H1 (cell line): ENCODE data around the gene CLCNKB. TPM values are rescaled to one million over a fixed set of nuclear protein-coding genes. Genes with fewer than 3 reads are reported as not detected.

Source experiments
- CTCF ChIA-PET: fragments of 300-600 bp; sonication (Branson Sonifier 250); formaldehyde crosslinking; loops from one replicate; lab custom pipeline; 2021; ENCODE audit not compliant: partially characterized antibody; lab: Charles Lee
- POLR2A ChIA-PET: fragments of 300-600 bp; sonication (Branson Sonifier 250); formaldehyde crosslinking; loops from one replicate; lab custom pipeline; 2021; ENCODE audit warnings: inconsistent platforms; ENCODE audit not compliant: partially characterized antibody; lab: Charles Lee
- DNase-seq, 2 experiments: peaks; one replicate each; pipeline versions ENCODE4 v3.0.0 to v3.0.0-alpha.2; 2010 to 2022; ENCODE audit warnings: low spot score in 2 of 2, low read depth in 1 of 2, mixed read lengths in 1 of 2
- FAIRE-seq: peaks from 2 replicates; lab custom pipeline; 2011; peaks lifted over from hg19 to GRCh38; lab: Jason Lieb, UNC
- H2AFZ ChIP-seq: 2 replicates; pipeline ENCODE4 v1.8.1; 2012; ENCODE audit warnings: low read length, inconsistent platforms
- H2AK5ac ChIP-seq: 2 replicates; pipeline ENCODE4 v1.6.1; 2013; ENCODE audit warnings: low read depth, low read length
- H2BK120ac ChIP-seq: replicated peaks from 2 replicates; pipeline ENCODE3; 2013; ENCODE audit warnings: low read depth, low read length, inconsistent platforms
- H2BK12ac ChIP-seq: 2 replicates; pipeline ENCODE4 v1.6.1; 2013; ENCODE audit warnings: low read depth, low read length
- H2BK15ac ChIP-seq: 2 replicates; pipeline ENCODE4 v1.6.1; 2013; ENCODE audit warnings: low read length
- H2BK20ac ChIP-seq: 2 replicates; pipeline ENCODE4 v1.6.1; 2013; ENCODE audit warnings: low read length
- H2BK5ac ChIP-seq: 2 replicates; pipeline ENCODE4 v1.6.1; 2013; ENCODE audit warnings: low read depth, low read length
- H3K14ac ChIP-seq: 2 replicates; pipeline ENCODE4 v1.6.1; 2013; ENCODE audit warnings: inconsistent platforms; ENCODE audit not compliant: insufficient read length
- H3K18ac ChIP-seq: 2 replicates; pipeline ENCODE4 v1.6.1; 2013; ENCODE audit warnings: low read length; ENCODE audit errors: extremely low read depth
- H3K23ac ChIP-seq: 2 replicates; pipeline ENCODE4 v1.6.1; 2013; ENCODE audit warnings: inconsistent platforms; ENCODE audit not compliant: insufficient read length
- H3K23me2 ChIP-seq: 2 replicates; pipeline ENCODE4 v1.6.1; 2013; ENCODE audit warnings: low read depth, low read length
- H3K27ac ChIP-seq: 2 replicates; pipeline ENCODE4 v1.6.1; 2011; ENCODE audit warnings: low read depth, low read length, inconsistent platforms
- H3K27me3 ChIP-seq, 4 experiments: replicated peaks in 1 of 4; 1 replicate in 1 of 4; 2 replicates in 3 of 4; pipeline versions ENCODE4 v1.6.1 to v1.8.1; 2011 to 2013; ENCODE audit warnings: low read length in 3 of 4, mild to moderate bottlenecking in 3 of 4, inconsistent platforms in 2 of 4, mixed read lengths in 2 of 4, moderate library complexity in 1 of 4; ENCODE audit not compliant: control insufficient read depth in 3 of 4, insufficient read depth in 3 of 4; ENCODE audit errors: extremely low read depth in 1 of 4
- H3K36me3 ChIP-seq, 4 experiments: 2 replicates each; pipeline versions ENCODE4 v1.6.1 to v1.8.1; 2011 to 2013; ENCODE audit warnings: mild to moderate bottlenecking in 4 of 4, low read length in 3 of 4, moderate library complexity in 2 of 4, control low read depth in 1 of 4, inconsistent platforms in 1 of 4; ENCODE audit not compliant: insufficient read depth in 4 of 4, control insufficient read depth in 2 of 4
- H3K4ac ChIP-seq: replicated peaks from 2 replicates; pipeline ENCODE3; 2013; ENCODE audit warnings: low read length, low read depth, mixed read lengths, inconsistent platforms; ENCODE audit not compliant: insufficient read length
- H3K4me1 ChIP-seq, 4 experiments: replicated peaks in 1 of 4; 1 replicate in 1 of 4; 2 replicates in 3 of 4; pipeline versions ENCODE4 v1.6.1 to v1.8.1; 2011 to 2013; ENCODE audit warnings: low read length in 3 of 4, inconsistent platforms in 2 of 4, mixed read lengths in 1 of 4; ENCODE audit not compliant: insufficient read depth in 4 of 4, control insufficient read depth in 3 of 4
- H3K4me2 ChIP-seq, 2 experiments: 2 replicates each; pipeline versions ENCODE4 v1.6.1 to v1.8.1; 2011 to 2013; ENCODE audit warnings: low read depth in 2 of 2, low read length in 2 of 2, control low read depth in 1 of 2, inconsistent platforms in 1 of 2, mild to moderate bottlenecking in 1 of 2; ENCODE audit not compliant: insufficient read depth in 1 of 2
- H3K4me3 ChIP-seq, 4 experiments: fragments of 200-600, 300-600 bp in 1 of 4; sonication (generic), shearing (Covaris generic), sonication (Bioruptor Twin) in 1 of 4; 2 replicates each; pipeline versions ENCODE4 v1.5.1 to v1.8.1; 2011 to 2016; ENCODE audit warnings: low read length in 4 of 4, low read depth in 3 of 4, control low read depth in 2 of 4, inconsistent platforms in 2 of 4, mild to moderate bottlenecking in 2 of 4, mixed read lengths in 1 of 4, moderate library complexity in 1 of 4; ENCODE audit not compliant: insufficient read depth in 2 of 4; ENCODE audit errors: extremely low read depth in 1 of 4
- H3K56ac ChIP-seq: replicated peaks from 2 replicates; pipeline ENCODE3; 2013; ENCODE audit warnings: low read depth, mild to moderate bottlenecking, mixed read lengths, low read length, inconsistent platforms; ENCODE audit not compliant: insufficient read length
- H3K79me1 ChIP-seq: 2 replicates; pipeline ENCODE4 v1.6.1; 2013; ENCODE audit warnings: low read depth, low read length, control low read depth
- H3K79me2 ChIP-seq, 2 experiments: 2 replicates each; pipeline versions ENCODE4 v1.6.1 to v1.8.1; 2012 to 2013; ENCODE audit warnings: low read length in 2 of 2, mild to moderate bottlenecking in 2 of 2, inconsistent platforms in 1 of 2; ENCODE audit not compliant: insufficient read depth in 2 of 2, control insufficient read depth in 1 of 2
- H3K9ac ChIP-seq, 4 experiments: replicated peaks in 1 of 4; 1 replicate in 1 of 4; 2 replicates in 3 of 4; pipeline versions ENCODE4 v1.6.1 to v1.8.1; 2011 to 2013; ENCODE audit warnings: low read depth in 3 of 4, low read length in 3 of 4, control low read depth in 2 of 4, mild to moderate bottlenecking in 2 of 4, moderate library complexity in 2 of 4, inconsistent platforms in 1 of 4; ENCODE audit errors: extremely low read depth in 1 of 4
- H3K9me3 ChIP-seq, 2 experiments: 2 replicates each; pipeline versions ENCODE4 v1.6.1 to v1.8.1; 2012 to 2013; ENCODE audit warnings: mild to moderate bottlenecking in 2 of 2, moderate library complexity in 2 of 2, control low read depth in 1 of 2, inconsistent platforms in 1 of 2, low read depth in 1 of 2, low read length in 1 of 2, mixed read lengths in 1 of 2; ENCODE audit not compliant: insufficient read depth in 2 of 2
- H4K20me1 ChIP-seq, 2 experiments: replicated peaks in 1 of 2; 2 replicates each; pipeline versions ENCODE3 to v1.8.1; 2011 to 2013; ENCODE audit warnings: inconsistent platforms in 2 of 2, low read length in 2 of 2, mild to moderate bottlenecking in 1 of 2; ENCODE audit not compliant: insufficient read depth in 2 of 2, control insufficient read depth in 1 of 2
- H4K5ac ChIP-seq: 2 replicates; pipeline ENCODE4 v1.6.1; 2013; ENCODE audit warnings: low read length, low read depth, mixed read lengths, inconsistent platforms; ENCODE audit not compliant: insufficient read length
- H4K8ac ChIP-seq: 2 replicates; pipeline ENCODE4 v1.8.0; 2013; ENCODE audit warnings: mild to moderate bottlenecking, moderate library complexity, low read length, inconsistent platforms; ENCODE audit not compliant: insufficient read depth; ENCODE audit errors: extremely low read depth
- H4K91ac ChIP-seq: replicated peaks from 2 replicates; pipeline ENCODE3; 2013; ENCODE audit warnings: low read length, mixed read lengths, inconsistent platforms; ENCODE audit not compliant: insufficient read length
- BACH1 ChIP-seq: IDR thresholded peaks from 2 replicates; pipeline ENCODE4 v1.6.1; 2012; ENCODE audit warnings: low read length, improper control_type of control experiment
- BCL11A ChIP-seq, 2 experiments: IDR thresholded peaks; one replicate each; pipeline ENCODE4 v1.6.1; 2011; ENCODE audit warnings: low read depth in 2 of 2, low read length in 2 of 2, mild to moderate bottlenecking in 2 of 2
- EGR1 ChIP-seq: IDR thresholded peaks from 2 replicates; pipeline ENCODE4 v1.6.1; 2011; ENCODE audit warnings: low read depth, low read length, borderline replicate concordance
- HDAC2 ChIP-seq, 2 experiments: fragments of 300-600 bp in 1 of 2; sonication (generic) in 1 of 2; IDR thresholded peaks; 2 replicates each; pipeline ENCODE4 v1.6.1; 2011 to 2012; ENCODE audit warnings: low read depth in 2 of 2, low read length in 2 of 2, mild to moderate bottlenecking in 2 of 2, moderate library complexity in 2 of 2, borderline replicate concordance in 1 of 2, inconsistent platforms in 1 of 2
- NRF1 ChIP-seq: IDR thresholded peaks from 2 replicates; pipeline ENCODE4 v1.6.1; 2011; ENCODE audit warnings: mild to moderate bottlenecking, low read depth, low read length, improper control_type of control experiment
- SIX5 ChIP-seq: IDR thresholded peaks from 2 replicates; pipeline ENCODE4 v1.6.1; 2011; ENCODE audit warnings: mild to moderate bottlenecking, low read depth, low read length
- SP4 ChIP-seq: IDR thresholded peaks from 2 replicates; pipeline ENCODE4 v1.6.1; 2012; ENCODE audit warnings: low read length, inconsistent platforms
- WGBS, 2 experiments: shearing (Covaris generic) in 1 of 2; methylation state at CpG; one replicate each; pipeline versions ENCODE4 v1.1.6 to v1.1.7; 2013 to 2015; ENCODE audit warnings: low lambda C conversion rate in 2 of 2, mixed read lengths in 2 of 2, inconsistent platforms in 1 of 2, low coverage in 1 of 2, missing lambda C conversion rate in 1 of 2; ENCODE audit not compliant: insufficient replicate concordance in 2 of 2, insufficient coverage in 1 of 2, insufficient read length in 1 of 2; ENCODE audit errors: extremely low coverage in 1 of 2, missing lambda C conversion rate in 1 of 2; 5-methylcytosine and 5-hydroxymethylcytosine counted together
- polyA plus RNA-seq, 7 experiments: library from polyadenylated mRNA; depleted of rRNA in 3 of 7; stranded (reverse) in 5 of 7; unstranded in 2 of 7; fragments of >200 nt in 5 of 7; fragments of 200-250 nt in 2 of 7; gene quantifications; 1 replicate in 5 of 7; 2 replicates in 1 of 7; 4 replicates in 1 of 7; pipeline versions ENCODE4 v1.2.1 to v1.2.3, GENCODE V29; 2011 to 2013; ENCODE audit warnings: missing spikeins in 2 of 7, mixed read lengths in 2 of 7
- total RNA-seq: library from RNA; stranded (reverse); fragmentation: NEBNext Ultra II Directional; extraction: Animal tissue kit (Norgen Biotek cat#: 25700); gene quantifications from 2 replicates; pipeline ENCODE4 v1.2.1, GENCODE V29; 2021
- TF ChIP-seq, protein P1 (sequence below): IDR thresholded peaks from 2 replicates; pipeline ENCODE4 v1.6.1; 2012; ENCODE audit warnings: inconsistent platforms

Gene CLCNKB
- total and polyA plus RNA-seq, 2 of the 8 experiments (the other 6 are each of a cell fraction or from before 2014, with no cell fraction given): 1.2 to 3.5 TPM

DNA sequence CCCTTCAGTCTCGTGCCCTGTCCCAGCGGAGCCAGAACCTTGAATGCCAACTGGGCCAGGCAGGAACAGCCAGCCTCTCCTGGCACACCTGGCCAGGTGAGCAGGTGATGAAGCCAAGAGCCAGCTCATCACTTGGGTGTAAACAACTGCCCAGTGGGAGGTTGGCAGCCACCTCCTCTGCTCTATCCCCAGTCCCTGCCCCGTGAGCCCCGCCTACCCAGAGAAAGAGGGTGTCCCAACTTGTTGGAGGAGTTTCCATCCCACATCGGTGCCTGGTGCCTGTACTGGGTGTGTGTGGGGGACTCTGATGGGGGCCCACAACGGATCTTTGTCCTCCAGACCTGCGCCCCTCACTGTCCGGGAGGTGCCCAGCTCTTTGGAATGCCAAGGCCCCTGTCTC, 47.7 kb downstream of the CLCNKB start:
- H3K27ac ChIP-seq: no peak overlapping the region
- no peak overlapping the region for H2BK5ac ChIP-seq
- no peak overlapping the region for H2BK15ac ChIP-seq
- no peak for DNase-seq
- H3K79me1 ChIP-seq: no peaks in the 10 kb centered on the region
- H3K27me3 ChIP-seq: 0 out of 7 replicates have a peak, but pooled peaks cover 0 to under 1% (median 0%) of the 10 kb centered on the region in 4 experiments
- CTCF ChIA-PET: interaction anchor here (1.4 to 4.1 kb wide), 4 partner anchors 9 to 84 kb away, joined by 3 to 52 read pairs (median 10); no protein-coding TSS in a partner anchor
- H2AK5ac ChIP-seq: no peak overlapping the region
- H3K56ac ChIP-seq: no peak overlapping the region
- H3K9ac ChIP-seq: no peak overlapping the region
- no peak for FAIRE-seq
- no peaks in the 10 kb centered on the region for H3K79me2 ChIP-seq
- H3K4me2 ChIP-seq: no peak overlapping the region
- WGBS, 2 experiments: 76% methylated on average over 6 of the region's 8 CpGs; no CpG with 5 or more reads in 1 of the 2 experiments
- H2BK120ac ChIP-seq: no peak overlapping the region
- no peak overlapping the region for H2AFZ ChIP-seq
- H4K8ac ChIP-seq: no peak overlapping the region; the same call in 1 of the 2 replicates
- POLR2A ChIA-PET: interaction anchor here (1.0 kb wide), 1 partner anchor 107 kb away, joined by 3 read pairs; no protein-coding TSS in a partner anchor
- TF ChIP-seq SIX5 (no peak), BACH1 (no peak), HDAC2 (IDR thresholded peaks at IDR 0.05; ENCODE audit: borderline replicate concordance in 1 of 2, low read depth in 2 of 2, low read length in 2 of 2) (no peak), NRF1 (no peak), EGR1 (no peak), SP4 (no peak), BCL11A (IDR thresholded peaks at IDR 0.05; ENCODE audit: low read depth in 2 of 2, low read length in 2 of 2) (no peak)
- TF ChIP-seq, protein P1, sequence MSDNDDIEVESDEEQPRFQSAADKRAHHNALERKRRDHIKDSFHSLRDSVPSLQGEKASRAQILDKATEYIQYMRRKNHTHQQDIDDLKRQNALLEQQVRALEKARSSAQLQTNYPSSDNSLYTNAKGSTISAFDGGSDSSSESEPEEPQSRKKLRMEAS: no peak
- no peak overlapping the region for H3K4me3 ChIP-seq
- no peak overlapping the region for H3K18ac ChIP-seq
- no peak overlapping the region for H4K91ac ChIP-seq
- H3K4me1 ChIP-seq: peaks cover 0 to 12% (median 3%) of the 10 kb centered on the region in 4 experiments; a peak in 4 of 7 replicates
- H2BK12ac ChIP-seq: no peak overlapping the region
- H3K36me3 ChIP-seq: no peaks in the 10 kb centered on the region
- peaks cover 5% of the 10 kb centered on the region; the same call in 1 of the 2 replicates for H3K23me2 ChIP-seq
- no peaks in the 10 kb centered on the region for H3K9me3 ChIP-seq
- no peak overlapping the region for H2BK20ac ChIP-seq
- H3K4ac ChIP-seq: no peak overlapping the region
- H4K20me1 ChIP-seq: no peaks in the 10 kb centered on the region
- H3K14ac ChIP-seq: no peak overlapping the region
- no peak overlapping the region for H4K5ac ChIP-seq
- no peak overlapping the region for H3K23ac ChIP-seq
